Neural cell (in vitro differentiated cells): ENCODE results near the gene SCYL1. TPM values are rescaled to one million over a fixed set of nuclear protein-coding genes. Genes with fewer than 3 reads are reported as not detected.

Experiments used
- H2AFZ ChIP-seq: fragments of 200-600, 300-800 bp; sonication (generic), shearing (Covaris generic); 2 replicates; pipeline ENCODE4 v1.6.0; 2014; ENCODE audit warnings: low read depth, mild to moderate bottlenecking, antibody characterized with exemption, low read length, moderate library complexity
- H3F3A ChIP-seq: fragments of 200-600 bp; shearing (Covaris generic); 2 replicates; pipeline ENCODE4 v1.6.1; 2016; ENCODE audit warnings: mild to moderate bottlenecking, moderate library complexity, mixed read lengths, antibody characterized with exemption, low read length; ENCODE audit not compliant: insufficient read depth, poor library complexity, severe bottlenecking
- H3K27ac ChIP-seq: fragments of 200-600, 300-800 bp; sonication (generic), shearing (Covaris generic); 2 replicates; pipeline ENCODE4 v1.5.1; 2014; ENCODE audit warnings: mild to moderate bottlenecking, low read length, moderate library complexity
- H3K27me3 ChIP-seq: fragments of 300-800, 200-600 bp; sonication (generic), shearing (Covaris generic); 2 replicates; pipeline ENCODE4 v1.6.0; 2014; ENCODE audit warnings: mild to moderate bottlenecking, low read depth, low read length, moderate library complexity; ENCODE audit not compliant: insufficient read depth
- H3K36me3 ChIP-seq: fragments of 300-800, 200-600 bp; sonication (generic), shearing (Covaris generic); 2 replicates; pipeline ENCODE4 v1.5.1; 2014; ENCODE audit warnings: mild to moderate bottlenecking, antibody characterized with exemption, low read length, moderate library complexity; ENCODE audit not compliant: insufficient read depth
- H3K4me2 ChIP-seq: fragments of 300-800, 200-600 bp; sonication (generic), shearing (Covaris generic); 2 replicates; pipeline ENCODE4 v1.6.0; 2014; ENCODE audit warnings: mild to moderate bottlenecking, low read length
- H3K4me3 ChIP-seq: fragments of 300-800, 200-600 bp; sonication (generic), shearing (Covaris generic); 2 replicates; pipeline ENCODE4 v1.5.1; 2014; ENCODE audit warnings: mild to moderate bottlenecking, low read length, moderate library complexity
- H3K79me2 ChIP-seq: fragments of 200-600 bp; shearing (Covaris generic); replicated peaks from 2 replicates; pipeline ENCODE4 v1.6.0; 2014; ENCODE audit warnings: mild to moderate bottlenecking, low read length, moderate library complexity; ENCODE audit not compliant: insufficient read depth
- H3K9ac ChIP-seq: fragments of 300-800, 200-600 bp; sonication (generic), shearing (Covaris generic); 2 replicates; pipeline ENCODE4 v1.6.1; 2016; ENCODE audit warnings: mild to moderate bottlenecking, low read length, mixed read lengths
- H3K9me2 ChIP-seq: fragments of 200-600 bp; shearing (Covaris generic); 2 replicates; pipeline ENCODE4 v1.6.1; 2016; ENCODE audit warnings: mild to moderate bottlenecking, low read length, mixed read lengths; ENCODE audit not compliant: insufficient read depth
- H3K9me3 ChIP-seq: fragments of 200-600, 300-800 bp; sonication (generic), shearing (Covaris generic); 2 replicates; pipeline ENCODE4 v1.6.1; 2016; ENCODE audit warnings: mild to moderate bottlenecking, mixed run types, low read length, moderate library complexity, mixed read lengths
- H4K20me1 ChIP-seq: fragments of 200-600 bp; shearing (Covaris generic); 2 replicates; pipeline ENCODE4 v1.6.1; 2016; ENCODE audit warnings: mild to moderate bottlenecking, mixed run types; ENCODE audit not compliant: insufficient read depth
- EP300 ChIP-seq: fragments of 450-650 bp; conservative IDR thresholded peaks from 2 replicates; pipeline ENCODE4 v1.6.1; 2014; ENCODE audit warnings: antibody characterized with exemption, mild to moderate bottlenecking, moderate library complexity; ENCODE audit not compliant: poor library complexity, severe bottlenecking
- EZH2 ChIP-seq: fragments of 200-600, 300-800 bp; shearing (Covaris generic), sonication (generic); IDR thresholded peaks from 2 replicates; pipeline ENCODE4 v1.6.1; 2014; ENCODE audit warnings: antibody characterized with exemption, low read length, borderline replicate concordance, mild to moderate bottlenecking; ENCODE audit not compliant: insufficient read depth, poor library complexity, severe bottlenecking
- MXI1 ChIP-seq: fragments of 450-650 bp; conservative IDR thresholded peaks from 2 replicates; pipeline ENCODE4 v1.6.1; 2014; ENCODE audit warnings: antibody characterized with exemption, mild to moderate bottlenecking; ENCODE audit not compliant: poor library complexity, severe bottlenecking
- POLR2AphosphoS5 ChIP-seq: IDR thresholded peaks from 2 replicates; pipeline ENCODE4 v1.6.1; 2012
- RAD21 ChIP-seq: fragments of 450-650 bp; conservative IDR thresholded peaks from 2 replicates; pipeline ENCODE4 v1.6.1; 2014; ENCODE audit warnings: antibody characterized with exemption, mild to moderate bottlenecking, moderate library complexity
- SMC3 ChIP-seq: fragments of 450-650 bp; conservative IDR thresholded peaks from 2 replicates; pipeline ENCODE4 v1.6.1; 2014; ENCODE audit warnings: antibody characterized with exemption, mild to moderate bottlenecking, moderate library complexity; ENCODE audit not compliant: poor library complexity
- TAF1 ChIP-seq: IDR thresholded peaks from 2 replicates; pipeline ENCODE4 v1.6.1; 2012; ENCODE audit warnings: low read depth
- polyA plus RNA-seq: library from polyadenylated mRNA; depleted of rRNA; stranded (reverse); fragments of >200 nt; gene quantifications from 2 replicates; pipeline ENCODE4 v1.2.3, GENCODE V29; 2014
- TF ChIP-seq, protein P1 (sequence below): IDR thresholded peaks from 2 replicates; pipeline ENCODE4 v1.6.1; 2012; ENCODE audit warnings: borderline replicate concordance
- TF ChIP-seq, protein P2 (sequence below): fragments of 450-650 bp; IDR thresholded peaks from 2 replicates; pipeline ENCODE4 v1.5.1; 2014; ENCODE audit warnings: antibody characterized with exemption, mild to moderate bottlenecking, moderate library complexity; ENCODE audit not compliant: poor library complexity, severe bottlenecking

The SCYL1 gene
- polyA plus RNA-seq, 1 donor from 2014 or later = 48.3 TPM

DNA sequence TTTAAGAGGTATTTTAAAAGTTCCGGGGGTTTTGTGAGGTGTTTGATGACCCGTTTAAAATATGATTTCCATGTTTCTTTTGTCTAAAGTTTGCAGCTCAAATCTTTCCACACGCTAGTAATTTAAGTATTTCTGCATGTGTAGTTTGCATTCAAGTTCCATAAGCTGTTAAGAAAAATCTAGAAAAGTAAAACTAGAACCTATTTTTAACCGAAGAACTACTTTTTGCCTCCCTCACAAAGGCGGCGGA lies 26.2 kb upstream of the SCYL1 start:
- Histone ChIP-seq H3K4me2 (peak overlapping the region; percentile 63), H3K27ac (peak overlapping the region; percentile 100), H3F3A (peaks cover 10% of the 10 kb centered on the region), H3K9me2 (no peaks in the 10 kb centered on the region), H3K9me3 (no peaks in the 10 kb centered on the region), H4K20me1 (peaks cover 39% of the 10 kb centered on the region), H3K36me3 (peaks cover 18% of the 10 kb centered on the region), H3K79me2 (peaks cover 92% of the 10 kb centered on the region), H3K9ac (peak overlapping the region; percentile 99), H3K27me3 (no peaks in the 10 kb centered on the region), H2AFZ (no peak overlapping the region), H3K4me3 (peak overlapping the region; percentile 78)
- TF ChIP-seq POLR2AphosphoS5 (no peak), EP300 (no peak), MXI1 (no peak), TAF1 (no peak), RAD21 (no peak), EZH2 (no peak), SMC3 (peak; percentile 65)
- TF ChIP-seq, protein P1, sequence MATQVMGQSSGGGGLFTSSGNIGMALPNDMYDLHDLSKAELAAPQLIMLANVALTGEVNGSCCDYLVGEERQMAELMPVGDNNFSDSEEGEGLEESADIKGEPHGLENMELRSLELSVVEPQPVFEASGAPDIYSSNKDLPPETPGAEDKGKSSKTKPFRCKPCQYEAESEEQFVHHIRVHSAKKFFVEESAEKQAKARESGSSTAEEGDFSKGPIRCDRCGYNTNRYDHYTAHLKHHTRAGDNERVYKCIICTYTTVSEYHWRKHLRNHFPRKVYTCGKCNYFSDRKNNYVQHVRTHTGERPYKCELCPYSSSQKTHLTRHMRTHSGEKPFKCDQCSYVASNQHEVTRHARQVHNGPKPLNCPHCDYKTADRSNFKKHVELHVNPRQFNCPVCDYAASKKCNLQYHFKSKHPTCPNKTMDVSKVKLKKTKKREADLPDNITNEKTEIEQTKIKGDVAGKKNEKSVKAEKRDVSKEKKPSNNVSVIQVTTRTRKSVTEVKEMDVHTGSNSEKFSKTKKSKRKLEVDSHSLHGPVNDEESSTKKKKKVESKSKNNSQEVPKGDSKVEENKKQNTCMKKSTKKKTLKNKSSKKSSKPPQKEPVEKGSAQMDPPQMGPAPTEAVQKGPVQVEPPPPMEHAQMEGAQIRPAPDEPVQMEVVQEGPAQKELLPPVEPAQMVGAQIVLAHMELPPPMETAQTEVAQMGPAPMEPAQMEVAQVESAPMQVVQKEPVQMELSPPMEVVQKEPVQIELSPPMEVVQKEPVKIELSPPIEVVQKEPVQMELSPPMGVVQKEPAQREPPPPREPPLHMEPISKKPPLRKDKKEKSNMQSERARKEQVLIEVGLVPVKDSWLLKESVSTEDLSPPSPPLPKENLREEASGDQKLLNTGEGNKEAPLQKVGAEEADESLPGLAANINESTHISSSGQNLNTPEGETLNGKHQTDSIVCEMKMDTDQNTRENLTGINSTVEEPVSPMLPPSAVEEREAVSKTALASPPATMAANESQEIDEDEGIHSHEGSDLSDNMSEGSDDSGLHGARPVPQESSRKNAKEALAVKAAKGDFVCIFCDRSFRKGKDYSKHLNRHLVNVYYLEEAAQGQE = no peak
- TF ChIP-seq, protein P2, sequence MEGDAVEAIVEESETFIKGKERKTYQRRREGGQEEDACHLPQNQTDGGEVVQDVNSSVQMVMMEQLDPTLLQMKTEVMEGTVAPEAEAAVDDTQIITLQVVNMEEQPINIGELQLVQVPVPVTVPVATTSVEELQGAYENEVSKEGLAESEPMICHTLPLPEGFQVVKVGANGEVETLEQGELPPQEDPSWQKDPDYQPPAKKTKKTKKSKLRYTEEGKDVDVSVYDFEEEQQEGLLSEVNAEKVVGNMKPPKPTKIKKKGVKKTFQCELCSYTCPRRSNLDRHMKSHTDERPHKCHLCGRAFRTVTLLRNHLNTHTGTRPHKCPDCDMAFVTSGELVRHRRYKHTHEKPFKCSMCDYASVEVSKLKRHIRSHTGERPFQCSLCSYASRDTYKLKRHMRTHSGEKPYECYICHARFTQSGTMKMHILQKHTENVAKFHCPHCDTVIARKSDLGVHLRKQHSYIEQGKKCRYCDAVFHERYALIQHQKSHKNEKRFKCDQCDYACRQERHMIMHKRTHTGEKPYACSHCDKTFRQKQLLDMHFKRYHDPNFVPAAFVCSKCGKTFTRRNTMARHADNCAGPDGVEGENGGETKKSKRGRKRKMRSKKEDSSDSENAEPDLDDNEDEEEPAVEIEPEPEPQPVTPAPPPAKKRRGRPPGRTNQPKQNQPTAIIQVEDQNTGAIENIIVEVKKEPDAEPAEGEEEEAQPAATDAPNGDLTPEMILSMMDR = peak; percentile 4

DNA sequence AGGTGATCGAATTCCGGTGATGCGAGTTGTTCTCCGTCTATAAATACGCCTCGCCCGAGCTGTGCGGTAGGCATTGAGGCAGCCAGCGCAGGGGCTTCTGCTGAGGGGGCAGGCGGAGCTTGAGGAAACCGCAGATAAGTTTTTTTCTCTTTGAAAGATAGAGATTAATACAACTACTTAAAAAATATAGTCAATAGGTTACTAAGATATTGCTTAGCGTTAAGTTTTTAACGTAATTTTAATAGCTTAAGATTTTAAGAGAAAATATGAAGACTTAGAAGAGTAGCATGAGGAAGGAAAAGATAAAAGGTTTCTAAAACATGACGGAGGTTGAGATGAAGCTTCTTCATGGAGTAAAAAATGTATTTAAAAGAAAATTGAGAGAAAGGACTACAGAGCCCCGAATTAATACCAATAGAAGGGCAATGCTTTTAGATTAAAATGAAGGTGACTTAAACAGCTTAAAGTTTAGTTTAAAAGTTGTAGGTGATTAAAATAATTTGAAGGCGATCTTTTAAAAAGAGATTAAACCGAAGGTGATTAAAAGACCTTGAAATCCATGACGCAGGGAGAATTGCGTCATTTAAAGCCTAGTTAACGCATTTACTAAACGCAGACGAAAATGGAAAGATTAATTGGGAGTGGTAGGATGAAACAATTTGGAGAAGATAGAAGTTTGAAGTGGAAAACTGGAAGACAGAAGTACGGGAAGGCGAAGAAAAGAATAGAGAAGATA lies 25.7 kb upstream of the SCYL1 start, which contains the start of gene MALAT1:
MALAT1 (plus strand) TSS at position 69 of the 736 bp plus-strand sequence.
- H3K9me2 ChIP-seq = no peaks in the 10 kb centered on the region
- H3K9me3 ChIP-seq = no peaks in the 10 kb centered on the region
- peaks cover 23% of the 10 kb centered on the region for H3K36me3 ChIP-seq
- H3F3A ChIP-seq = peaks cover 7% of the 10 kb centered on the region
- H3K4me2 ChIP-seq = peak within 1 kb of the TSS; percentile 63
- peaks cover 44% of the 10 kb centered on the region for H4K20me1 ChIP-seq
- peak within 1 kb of the TSS; percentile 99 for H3K9ac ChIP-seq
- TF ChIP-seq MXI1 (peak; percentile 63), EP300 (peak; percentile 86), TAF1 (peak; percentile 100), SMC3 (peak; percentile 41), POLR2AphosphoS5 (peak; percentile 100), RAD21 (peak; percentile 60), EZH2 (no peak)
- TF ChIP-seq, protein P1 = peak; percentile 92
- TF ChIP-seq, protein P2 = no peak
- H3K27ac ChIP-seq = peak within 1 kb of the TSS; percentile 100
- H3K79me2 ChIP-seq = peaks cover 92% of the 10 kb centered on the region
- H3K27me3 ChIP-seq = no peaks in the 10 kb centered on the region
- no peak within 1 kb of the TSS for H2AFZ ChIP-seq
- peak within 1 kb of the TSS; percentile 78 for H3K4me3 ChIP-seq
